GM19452 (cell line): ENCODE results near the gene CENPM.
"Not testable (repeated sequence)": the region's sequence is repeated elsewhere in the genome, so short reads cannot be mapped to it uniquely, and the experiment has no call there.

ENCODE experiments used
- ATAC-seq: cut with Tn5 transposase; IDR thresholded peaks from one replicate; pipeline ENCODE4 v1.9.1; 2021; ENCODE audit not compliant: unreplicated experiment

CENPM gene

GRCh38 chr22:41966607-41967240 is 19.8 kb upstream of the CENPM start:
- ATAC-seq, result no peak

DNA sequence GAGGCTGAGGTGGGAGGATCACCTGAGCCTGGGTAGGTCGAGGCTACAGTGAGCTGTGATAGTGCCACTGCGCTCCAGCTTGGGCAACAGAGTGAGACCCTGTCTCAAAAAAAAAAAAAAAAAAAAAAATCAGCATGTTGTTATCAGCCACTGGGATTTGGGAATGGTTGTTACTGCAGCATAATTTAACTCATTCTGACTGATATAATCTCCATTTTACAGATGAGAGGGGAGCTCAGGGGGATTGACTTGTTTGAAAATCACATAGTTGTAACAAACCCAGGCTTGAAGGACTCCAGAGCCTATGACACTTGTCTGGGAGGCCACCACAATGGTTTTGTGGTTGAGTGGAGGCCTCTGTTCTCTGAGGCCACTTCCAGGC is 19.3 kb upstream of the CENPM start:
- no peak for ATAC-seq

- no peak for ATAC-seq
These were observed 17.1 kb upstream of the CENPM start for GRCh38 chr22:41964112-41964491.

GRCh38 chr22:41963453-41964111 is 16.6 kb upstream of the CENPM start:
- no peak for ATAC-seq

DNA sequence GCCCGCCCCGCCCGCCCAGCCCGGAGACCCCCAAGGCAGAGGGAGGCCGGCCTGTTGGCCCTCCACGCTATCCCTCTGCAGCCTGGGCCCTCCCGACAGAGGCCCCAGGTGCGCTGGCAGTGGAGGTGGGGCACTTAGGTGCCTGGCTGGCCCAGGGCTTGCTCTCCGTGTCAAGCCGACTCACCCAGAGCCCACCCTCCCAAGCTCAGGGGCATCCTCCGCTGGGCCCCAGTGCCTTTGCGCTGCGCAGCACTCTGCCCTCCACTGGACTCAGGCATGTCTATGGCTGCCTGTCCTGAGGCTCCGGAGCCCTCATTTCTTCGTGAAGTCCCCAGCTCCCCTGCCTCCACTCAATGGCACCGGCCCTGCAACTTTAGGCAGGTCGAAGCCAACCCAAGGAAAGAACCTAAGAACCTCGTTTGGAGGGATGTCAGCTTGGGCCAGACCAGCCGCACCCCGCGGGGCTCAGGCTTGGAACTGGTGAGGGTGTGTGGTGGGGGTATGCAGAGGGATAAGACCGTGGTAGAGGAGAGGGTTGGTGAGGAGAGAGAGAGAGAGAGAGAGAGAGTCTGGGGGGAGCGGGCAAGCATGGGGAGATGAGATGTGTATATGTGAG is 11.1 kb upstream of the CENPM start:
- no peak for ATAC-seq

DNA sequence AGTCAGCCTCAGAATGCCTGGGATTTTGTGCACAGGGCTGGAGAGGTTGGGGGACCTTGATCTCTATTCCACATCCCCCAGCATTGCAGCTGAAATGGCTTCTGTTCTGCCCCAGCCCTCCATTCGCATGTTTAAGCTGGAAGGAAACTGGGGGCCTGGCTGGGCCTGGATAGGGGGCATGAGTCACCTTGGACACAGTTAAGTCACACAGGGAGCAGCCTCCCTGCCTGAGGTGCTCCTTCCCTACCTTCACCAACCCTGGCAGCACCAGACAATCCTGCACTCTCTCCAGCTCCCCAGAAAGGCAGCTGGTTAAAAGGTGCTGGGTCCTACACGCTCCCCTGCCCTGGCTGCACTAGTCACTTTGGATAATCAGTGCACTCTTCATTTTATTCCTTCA is 5.8 kb upstream of the CENPM start:
- ATAC-seq, result no peak

DNA sequence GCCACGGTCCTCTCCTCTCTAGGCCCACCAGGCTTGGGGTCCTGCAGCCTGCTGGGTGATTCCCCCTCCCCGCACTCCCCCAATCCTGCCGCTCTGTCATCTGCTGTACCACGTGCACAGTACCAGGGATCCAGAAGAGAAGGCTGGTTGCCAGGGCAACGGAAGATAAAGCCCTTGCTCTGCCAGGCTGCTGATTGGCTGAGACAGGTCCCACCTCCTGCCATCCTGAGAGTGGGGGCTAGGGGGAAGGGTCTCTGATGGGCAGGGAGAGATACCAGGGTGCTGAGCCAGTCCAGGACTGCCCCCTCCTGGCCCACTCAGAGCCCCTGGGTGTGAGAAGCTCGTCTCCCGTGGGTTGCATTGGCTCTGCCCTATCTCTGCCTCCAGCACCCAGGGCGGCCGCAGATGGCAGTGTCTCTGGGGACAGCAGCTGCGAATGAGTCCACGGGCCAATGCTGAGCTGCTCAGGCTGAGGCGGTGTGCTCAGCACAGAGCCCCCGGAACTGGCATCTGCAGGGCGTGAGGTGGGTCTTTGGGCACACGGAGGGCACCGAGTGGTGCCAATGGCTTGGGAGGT is 5.0 kb upstream of the CENPM start, which contains the start of gene SMIM45:
SMIM45 (plus strand) TSS at position 253 of the 577 bp plus-strand sequence.
- ATAC-seq, result no peak

- ATAC-seq, result no peak
These were observed 2.5 kb upstream of the CENPM start for GRCh38 chr22:41949297-41949965.

DNA sequence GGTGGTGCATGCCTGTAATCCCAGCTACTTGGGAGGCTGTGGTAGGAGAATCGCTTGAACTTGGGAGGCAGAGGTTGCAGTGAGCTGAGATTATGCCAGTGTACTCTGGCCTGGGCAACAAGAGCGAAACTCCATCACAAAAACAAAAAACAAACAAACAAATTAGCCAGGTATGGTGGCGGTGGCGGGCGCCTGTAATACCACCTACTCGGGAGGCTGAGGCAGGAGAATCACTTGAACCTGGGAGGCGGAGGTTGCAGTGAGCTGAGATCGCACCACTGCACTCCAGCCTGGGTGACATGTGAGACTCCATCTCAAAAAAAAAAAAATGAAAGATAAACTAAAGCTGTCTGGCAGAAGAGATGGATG is 2.0 kb upstream of the CENPM start:
- not testable (repeated sequence) for ATAC-seq

DNA sequence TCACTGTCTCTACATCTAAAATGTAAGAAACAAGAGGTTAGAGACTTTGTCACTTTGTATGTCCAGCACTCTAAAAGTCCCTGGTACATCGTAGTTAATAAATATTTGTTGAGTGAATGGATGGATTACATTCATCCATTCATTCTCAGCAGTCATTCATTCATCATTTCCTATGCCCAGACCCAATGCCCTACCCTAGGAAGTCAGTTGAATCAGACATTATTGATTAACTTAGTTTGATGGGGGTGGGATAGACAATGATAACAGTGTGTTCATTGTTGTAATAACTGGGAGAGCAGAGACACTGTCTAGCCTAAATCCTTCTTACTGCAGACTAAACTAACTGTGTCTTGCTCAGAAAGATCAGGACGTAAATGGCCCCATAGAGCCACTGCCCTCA is 1.2 kb upstream of the CENPM start:
- ATAC-seq, result no peak

DNA sequence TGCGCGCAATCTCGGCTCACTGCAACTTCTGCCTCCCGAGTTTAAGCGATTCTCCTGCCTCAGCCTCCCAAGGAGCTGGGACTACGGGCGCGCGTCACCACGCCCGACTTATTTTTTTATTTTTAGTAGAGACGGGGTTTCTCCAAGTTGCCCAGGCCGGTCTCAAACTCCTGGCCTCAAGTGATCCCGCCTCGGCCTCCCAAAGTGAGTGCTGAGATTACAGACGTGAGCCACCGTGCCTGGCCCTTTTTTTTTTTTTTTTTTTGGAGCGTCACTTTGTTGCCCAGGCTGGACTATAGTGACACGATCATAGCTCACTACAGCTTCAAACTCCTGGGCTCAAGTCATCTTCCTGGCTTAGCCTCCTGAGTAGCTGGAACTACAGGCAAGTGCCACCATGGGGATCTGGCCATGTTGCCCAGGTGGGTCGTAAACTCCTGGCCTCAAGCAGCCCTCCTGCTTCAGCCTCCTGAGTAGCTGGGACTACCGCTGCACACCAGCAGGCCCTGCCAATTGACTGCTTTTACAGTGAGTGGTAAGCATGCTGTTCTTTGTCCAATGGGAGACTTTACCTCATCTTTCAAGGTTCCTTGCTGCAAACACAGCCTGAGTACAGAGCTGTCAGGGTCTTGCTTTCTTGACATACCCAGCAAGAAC is 600 bp upstream of the CENPM start:
- no peak for ATAC-seq

DNA sequence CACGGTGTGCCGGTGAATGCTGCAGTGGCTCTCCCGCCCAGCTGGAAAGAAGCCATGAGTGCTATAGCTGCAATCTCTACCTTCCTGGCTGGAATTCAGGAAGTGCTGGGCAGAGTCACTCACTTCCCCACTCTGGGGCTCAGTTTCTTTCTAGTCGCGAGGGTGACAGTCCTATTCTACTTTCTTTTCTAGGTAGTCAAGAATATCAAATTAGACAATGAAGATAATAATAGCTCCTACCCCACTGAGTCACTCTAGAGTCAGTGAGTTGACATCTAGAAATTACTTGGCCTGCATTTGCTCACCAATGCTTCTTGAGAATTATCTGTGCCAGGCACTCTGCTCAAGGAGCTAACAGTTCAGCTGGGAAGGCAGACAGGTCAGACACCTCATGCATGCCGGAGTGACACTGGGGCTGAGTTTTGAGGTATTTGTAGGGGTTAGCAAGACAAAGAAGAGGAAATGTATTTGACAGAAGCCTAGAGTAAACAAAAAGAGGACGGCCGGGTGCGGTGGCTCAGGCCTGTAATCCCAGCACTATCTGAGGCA is 3.2 kb downstream of the CENPM start:
- ATAC-seq, result no peak

DNA sequence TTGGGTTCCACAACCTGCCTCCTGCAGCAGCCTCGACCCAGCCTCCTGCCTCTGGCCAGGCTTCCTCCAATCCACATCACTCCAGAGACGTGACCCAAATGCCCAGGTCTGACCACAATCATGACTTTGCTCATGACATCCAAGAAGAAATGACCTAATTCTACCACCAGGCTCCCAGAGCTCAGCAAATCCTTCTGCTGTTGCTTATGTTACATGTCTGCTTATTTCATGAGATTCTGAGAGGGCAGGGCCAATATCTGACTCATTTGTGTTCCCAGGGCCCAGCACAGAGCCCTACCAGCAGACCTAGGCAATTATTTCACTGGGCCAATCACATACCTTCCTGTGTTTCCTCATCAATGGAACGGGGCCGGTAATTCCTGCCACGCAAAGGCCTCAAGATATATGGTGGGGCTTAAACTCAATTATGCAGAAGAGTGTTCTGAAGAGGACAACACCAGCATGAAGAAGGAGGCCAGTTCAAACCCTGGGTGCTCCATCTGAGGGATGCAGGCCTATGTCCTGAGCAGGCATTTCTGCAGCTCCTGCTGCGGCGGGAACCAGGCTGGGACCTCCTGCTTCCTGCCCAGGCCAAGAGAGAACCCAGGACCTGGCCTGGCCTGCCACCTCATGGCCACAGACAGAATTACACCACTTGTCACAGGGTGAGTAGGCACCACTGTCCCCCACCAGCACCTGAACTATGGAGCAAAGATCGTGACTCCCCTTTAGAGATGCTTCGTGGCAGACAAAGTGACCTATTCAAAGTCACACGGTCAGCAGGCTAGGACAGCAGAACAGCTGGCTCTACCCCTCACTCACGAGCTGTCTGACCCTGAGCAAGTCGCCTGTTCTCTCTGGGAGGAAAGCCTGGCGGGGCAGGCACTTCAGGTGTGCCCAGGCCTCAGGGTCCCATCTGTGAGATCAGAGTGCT is 5.9 kb downstream of the CENPM start:
- peak; percentile 34 for ATAC-seq

DNA sequence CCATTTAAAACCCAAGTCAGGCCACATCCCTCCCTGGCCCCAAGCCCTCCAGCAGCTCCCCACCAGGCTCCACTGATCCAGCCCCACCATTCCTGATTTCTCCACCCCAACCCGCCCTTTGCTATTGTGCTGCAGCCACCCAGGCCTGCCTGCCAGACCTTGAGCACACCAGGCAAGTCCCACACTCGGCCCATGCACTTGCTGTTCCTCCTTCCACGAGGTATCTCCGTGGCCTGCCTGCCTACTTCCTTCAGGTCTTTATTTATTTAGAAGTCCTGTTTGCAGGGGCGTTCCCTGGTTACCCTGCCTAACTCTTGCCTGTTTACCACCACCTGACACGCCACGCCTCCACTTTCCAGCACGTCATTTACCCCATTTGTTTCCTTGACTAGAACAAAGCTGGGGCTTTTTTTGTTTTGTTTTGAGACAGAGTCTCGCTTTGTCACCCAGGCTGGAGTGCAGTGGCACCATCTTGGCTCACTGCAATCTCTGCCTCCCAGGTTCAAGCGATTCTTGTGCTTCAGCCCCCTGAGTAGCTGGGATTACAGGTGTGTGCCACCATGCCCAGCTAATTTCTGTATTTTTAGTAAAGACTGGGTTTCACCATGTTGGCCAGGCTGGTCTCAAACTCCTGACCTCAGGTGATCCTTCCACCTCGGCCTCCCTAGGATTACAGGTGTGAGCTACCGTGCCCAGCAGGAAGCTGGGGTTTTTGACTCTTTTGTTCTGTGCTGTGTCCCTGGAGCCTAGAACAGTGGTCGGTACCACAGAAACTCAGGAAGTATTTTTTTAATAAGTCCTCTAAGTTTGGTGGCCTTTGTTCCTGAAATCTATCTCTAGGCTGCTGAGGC is 6.7 kb downstream of the CENPM start:
- ATAC-seq, result peak; percentile 46

DNA sequence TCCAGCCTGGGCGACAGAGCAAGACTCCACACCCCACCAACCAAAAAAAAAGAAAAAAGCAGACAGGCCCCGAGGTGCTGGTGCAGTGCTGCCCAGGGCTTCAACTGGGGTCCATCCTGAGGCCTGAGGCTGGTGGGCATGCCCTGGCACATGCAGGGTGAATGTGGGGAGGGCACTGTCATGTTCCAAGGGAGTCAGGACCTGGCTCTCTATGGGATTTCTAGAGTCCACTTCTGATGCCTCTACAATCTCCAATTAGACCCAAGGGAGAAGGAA is 10.1 kb downstream of the CENPM start:
- ATAC-seq, result no peak

- ATAC-seq, result no peak
These were observed 11.4 kb downstream of the CENPM start for GRCh38 chr22:41935509-41935908.

DNA sequence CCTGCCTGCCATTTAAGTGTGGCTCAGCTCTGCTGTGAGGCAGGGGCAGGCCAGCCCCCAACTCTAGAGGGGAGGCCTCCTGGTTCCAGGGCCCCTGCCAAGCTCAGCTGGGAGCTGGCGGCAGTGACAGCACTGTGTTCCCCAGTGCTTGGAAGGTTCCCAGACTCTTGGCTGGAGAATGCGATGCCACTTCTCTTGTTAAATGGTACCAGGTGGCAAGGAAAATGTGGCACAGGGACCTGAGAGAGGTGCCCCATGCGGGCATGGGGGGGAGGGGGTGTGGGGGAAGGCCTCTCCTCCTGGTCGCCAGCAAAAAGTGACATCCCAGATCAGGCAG is 12.0 kb downstream of the CENPM start:
- ATAC-seq, result no peak

DNA sequence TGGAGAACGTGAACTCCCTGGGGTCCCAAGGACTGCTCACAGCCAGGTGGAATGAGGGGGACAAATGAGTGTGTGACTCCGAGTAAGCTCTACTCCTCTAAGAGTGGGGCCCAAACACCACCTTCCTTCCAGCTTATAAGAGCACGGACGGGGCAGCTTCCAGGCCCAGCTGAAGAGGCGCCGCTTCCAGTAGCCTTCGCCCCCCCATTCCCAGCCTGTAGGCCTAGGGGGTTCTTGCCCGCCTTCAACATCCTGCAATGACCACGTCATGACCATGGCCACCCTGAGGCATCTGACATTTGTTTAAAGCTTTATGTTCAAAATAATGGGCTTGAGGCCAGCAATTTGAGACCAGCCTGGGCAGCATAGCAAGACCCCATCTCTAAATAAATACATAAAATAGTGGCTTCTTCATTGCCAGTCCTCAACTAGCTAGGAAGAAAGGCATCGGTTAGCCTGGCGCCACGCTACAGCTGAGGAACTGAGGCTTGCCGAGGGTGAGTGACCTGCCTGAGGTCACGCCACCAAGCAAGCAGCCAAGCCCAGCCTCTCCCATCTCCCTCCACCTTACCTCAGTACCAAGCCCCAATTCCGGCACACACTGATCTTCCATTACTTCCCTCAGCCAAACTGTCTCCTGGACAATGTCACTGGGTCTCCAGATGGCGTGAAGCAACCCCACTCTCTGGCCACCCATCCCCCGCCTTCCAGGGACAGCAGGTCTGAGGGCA is 12.5 kb downstream of the CENPM start:
- ATAC-seq, result no peak
